ENCODE results near the gene ARAP3.

Gene ARAP3

DNA sequence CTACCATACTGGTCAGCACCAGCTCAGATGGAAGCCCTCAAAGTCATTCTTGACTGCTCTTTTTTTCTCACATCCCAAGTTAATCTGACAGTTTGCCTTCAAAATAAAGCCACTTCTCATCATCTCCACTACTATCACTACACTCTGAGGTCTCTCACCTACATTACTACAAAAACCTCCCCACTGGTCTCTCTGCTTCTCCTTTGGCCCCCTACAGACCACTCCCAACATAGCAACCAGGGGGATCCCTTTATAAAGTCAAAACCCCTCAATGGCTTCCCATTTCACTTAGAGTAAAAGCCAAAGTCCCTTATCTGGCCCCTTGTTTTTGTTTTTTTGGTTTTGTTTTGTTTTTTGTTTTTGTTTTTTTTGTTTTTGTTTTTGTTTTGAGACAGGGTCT, 4.6 kb downstream of the ARAP3 start:
- TF ChIP-seq, protein P1, sequence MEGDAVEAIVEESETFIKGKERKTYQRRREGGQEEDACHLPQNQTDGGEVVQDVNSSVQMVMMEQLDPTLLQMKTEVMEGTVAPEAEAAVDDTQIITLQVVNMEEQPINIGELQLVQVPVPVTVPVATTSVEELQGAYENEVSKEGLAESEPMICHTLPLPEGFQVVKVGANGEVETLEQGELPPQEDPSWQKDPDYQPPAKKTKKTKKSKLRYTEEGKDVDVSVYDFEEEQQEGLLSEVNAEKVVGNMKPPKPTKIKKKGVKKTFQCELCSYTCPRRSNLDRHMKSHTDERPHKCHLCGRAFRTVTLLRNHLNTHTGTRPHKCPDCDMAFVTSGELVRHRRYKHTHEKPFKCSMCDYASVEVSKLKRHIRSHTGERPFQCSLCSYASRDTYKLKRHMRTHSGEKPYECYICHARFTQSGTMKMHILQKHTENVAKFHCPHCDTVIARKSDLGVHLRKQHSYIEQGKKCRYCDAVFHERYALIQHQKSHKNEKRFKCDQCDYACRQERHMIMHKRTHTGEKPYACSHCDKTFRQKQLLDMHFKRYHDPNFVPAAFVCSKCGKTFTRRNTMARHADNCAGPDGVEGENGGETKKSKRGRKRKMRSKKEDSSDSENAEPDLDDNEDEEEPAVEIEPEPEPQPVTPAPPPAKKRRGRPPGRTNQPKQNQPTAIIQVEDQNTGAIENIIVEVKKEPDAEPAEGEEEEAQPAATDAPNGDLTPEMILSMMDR (IDR thresholded peaks at IDR 0.05) = no peak
- TF ChIP-seq ZFX (IDR thresholded peaks at IDR 0.05; ENCODE audit: borderline replicate concordance) = no peak

DNA sequence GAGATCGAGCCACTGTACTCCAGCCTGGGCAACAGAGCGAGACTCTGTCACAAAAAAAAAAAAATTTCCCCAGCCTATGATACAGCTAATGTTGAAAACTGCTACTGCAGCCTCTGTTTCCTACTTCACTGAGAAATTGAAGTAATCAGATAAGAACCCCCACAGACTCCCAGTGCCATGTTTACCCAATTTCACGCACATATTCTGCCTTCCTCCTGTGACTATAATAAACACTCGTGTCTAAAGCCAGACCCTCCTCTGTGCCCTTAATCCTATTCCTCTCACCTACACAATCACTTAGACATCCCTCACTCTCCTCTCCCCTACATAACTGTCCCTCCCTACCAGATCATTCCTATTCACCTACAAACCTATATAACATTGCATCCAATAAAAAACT, 6.4 kb downstream of the ARAP3 start:
- no peak overlapping the region for H3K27ac ChIP-seq
- TF ChIP-seq, protein P1 (IDR thresholded peaks at IDR 0.05) = no peak
- no peak for TF ChIP-seq ZFX (IDR thresholded peaks at IDR 0.05; ENCODE audit: borderline replicate concordance)

More for the DNA sequence above, 4.6 kb downstream of the ARAP3 start:
- H3K27ac ChIP-seq = no peak overlapping the region

DNA sequence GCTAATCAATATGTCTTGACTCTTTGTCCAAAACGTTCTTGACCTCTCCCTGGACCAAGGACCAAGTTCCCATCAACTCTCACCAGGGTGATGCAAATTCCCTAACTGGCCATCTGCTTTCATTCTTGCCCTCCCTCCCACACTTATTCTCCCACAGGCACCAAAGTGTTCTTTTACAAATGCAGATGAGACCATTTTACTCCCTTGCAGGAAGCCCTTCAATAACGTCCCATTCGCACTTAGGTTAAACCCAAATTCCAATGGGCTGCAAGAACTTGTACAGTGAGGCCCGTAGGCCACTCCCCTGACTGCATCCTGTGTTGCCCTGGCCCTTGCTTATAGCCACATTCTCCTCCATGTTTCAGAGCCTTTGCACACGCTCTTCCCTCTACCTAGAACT, 7.3 kb downstream of the ARAP3 start:
- no peak for TF ChIP-seq ZFX (IDR thresholded peaks at IDR 0.05; ENCODE audit: borderline replicate concordance)
- TF ChIP-seq, protein P1 (IDR thresholded peaks at IDR 0.05) = no peak
- H3K27ac ChIP-seq = no peak overlapping the region

DNA sequence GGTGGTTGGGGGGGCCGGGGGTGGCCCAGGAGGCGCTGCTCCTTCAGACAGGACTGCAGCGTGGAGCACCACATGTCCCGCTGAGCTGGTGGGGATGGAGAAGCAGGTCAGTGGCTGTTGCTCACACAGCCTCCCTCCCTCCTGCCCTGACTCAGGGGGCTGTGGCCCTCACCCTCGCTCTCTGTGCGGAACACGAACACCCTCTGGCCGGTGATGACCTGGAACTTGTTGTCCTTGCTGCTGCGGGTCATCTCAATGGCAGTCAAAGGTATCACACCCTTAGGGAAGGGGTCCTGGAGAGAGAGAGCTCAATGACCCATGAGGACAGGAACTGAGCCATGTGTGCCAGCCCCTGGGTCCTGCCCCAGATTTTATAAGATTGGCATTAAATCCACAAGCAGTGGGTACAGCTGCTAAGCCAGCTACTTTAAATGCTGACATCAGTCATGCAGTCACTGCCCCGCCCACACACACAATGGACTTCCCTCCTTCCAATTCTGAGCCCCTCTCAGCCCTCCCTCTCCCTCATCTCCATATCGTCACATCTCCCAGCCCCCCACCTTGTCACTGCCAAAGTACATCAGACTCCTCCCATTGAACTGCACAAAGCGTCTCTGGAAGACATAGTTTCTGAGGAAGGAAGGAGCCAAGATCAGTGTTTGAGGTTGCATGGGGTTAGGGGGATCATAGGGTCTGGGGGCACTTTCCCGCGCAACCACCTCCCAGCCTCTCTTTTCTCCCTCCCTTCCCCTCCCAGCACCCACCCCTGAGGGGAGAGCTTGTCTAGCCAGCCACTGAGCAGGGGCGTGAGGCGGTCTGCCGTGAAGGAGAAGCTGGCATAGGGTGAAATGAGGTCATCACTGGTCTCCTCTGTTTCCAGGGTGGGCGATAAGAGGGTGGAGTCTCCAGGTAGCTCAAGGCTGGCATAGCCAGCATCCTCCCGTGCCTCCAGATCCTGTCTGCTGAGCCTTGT, 8.9 kb downstream of the ARAP3 start:
- H3K27ac ChIP-seq = no peak overlapping the region
- TF ChIP-seq, protein P1 (IDR thresholded peaks at IDR 0.05) = no peak
- no peak for TF ChIP-seq ZFX (IDR thresholded peaks at IDR 0.05; ENCODE audit: borderline replicate concordance)

DNA sequence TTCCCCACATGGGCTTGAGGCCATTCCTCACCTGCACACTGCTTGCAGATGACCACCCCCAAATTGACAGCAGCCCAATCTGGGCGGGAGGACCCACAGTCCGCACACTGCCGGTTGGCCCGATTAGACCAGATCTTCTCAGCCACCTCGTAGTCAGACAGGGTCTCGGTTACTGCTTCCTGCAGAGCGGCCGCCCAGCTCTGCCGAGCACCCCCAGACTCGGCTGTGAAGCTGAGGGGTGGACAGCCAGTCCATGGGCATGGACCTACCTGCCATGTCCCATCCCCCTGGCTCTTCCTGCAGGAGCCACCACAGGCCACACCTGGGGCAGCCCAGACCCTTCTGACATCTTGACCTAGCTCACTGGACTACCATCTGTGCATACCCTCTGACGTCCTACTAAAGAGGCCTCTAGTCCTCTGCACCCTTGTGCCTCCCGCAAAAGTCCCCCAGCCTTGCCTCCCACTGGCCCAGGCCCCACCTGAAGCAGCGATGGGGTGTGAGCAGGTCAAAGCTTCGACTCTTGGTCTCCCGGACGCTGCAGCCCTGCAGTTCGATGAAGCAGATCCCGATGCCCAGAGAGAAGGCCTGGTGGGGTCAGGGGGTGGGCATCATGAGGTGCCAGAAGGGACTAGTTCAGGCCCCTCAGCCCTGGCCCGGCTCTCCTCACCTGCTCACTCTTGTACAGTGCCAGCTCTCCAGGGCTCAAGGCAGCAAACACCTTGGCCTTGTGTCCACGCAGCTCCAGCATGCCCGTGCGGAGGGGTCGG, 9.8 kb downstream of the ARAP3 start:
- no peak overlapping the region for H3K27ac ChIP-seq
- TF ChIP-seq ZFX (IDR thresholded peaks at IDR 0.05; ENCODE audit: borderline replicate concordance) = no peak
- TF ChIP-seq, protein P1 (IDR thresholded peaks at IDR 0.05) = no peak

DNA sequence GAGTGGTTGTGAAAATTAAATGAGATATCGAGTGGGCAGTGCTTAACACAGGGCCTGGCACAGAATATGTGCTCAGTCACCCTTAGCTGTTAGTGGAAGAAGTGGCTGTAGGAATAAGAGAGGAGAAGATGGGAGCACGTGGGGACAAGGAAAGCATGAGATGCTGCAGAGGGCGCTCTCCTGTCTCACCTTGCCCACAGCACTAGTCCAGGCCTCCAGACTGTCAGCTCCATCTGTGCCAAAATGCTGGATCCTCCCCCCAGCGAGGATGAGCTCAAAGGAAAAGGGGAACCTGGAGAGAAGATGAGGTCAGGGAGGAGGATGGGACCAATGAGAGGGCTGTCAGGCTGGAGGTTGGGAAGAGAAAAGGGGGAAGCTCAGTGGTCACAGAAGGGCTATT, 12.5 kb downstream of the ARAP3 start:
- TF ChIP-seq, protein P1 (IDR thresholded peaks at IDR 0.05) = peak; percentile 28; the same call in 1 of the 2 replicates
- TF ChIP-seq ZFX (IDR thresholded peaks at IDR 0.05; ENCODE audit: borderline replicate concordance) = no peak
- no peak overlapping the region for H3K27ac ChIP-seq

Data from 22Rv1 (cell line).